Activated naive CD4-positive, alpha-beta T cell (primary cell): Measurements from ENCODE around the gene SLC7A6.
A peak's percentile ranks its signal among the peaks of the same experiment; 100 is the strongest.

Experiments
- DNase-seq, 4 experiments: peaks; one replicate each; lab custom pipeline; 2025; lab: John Stamatoyannopoulos, UW

The SLC7A6 gene

DNA sequence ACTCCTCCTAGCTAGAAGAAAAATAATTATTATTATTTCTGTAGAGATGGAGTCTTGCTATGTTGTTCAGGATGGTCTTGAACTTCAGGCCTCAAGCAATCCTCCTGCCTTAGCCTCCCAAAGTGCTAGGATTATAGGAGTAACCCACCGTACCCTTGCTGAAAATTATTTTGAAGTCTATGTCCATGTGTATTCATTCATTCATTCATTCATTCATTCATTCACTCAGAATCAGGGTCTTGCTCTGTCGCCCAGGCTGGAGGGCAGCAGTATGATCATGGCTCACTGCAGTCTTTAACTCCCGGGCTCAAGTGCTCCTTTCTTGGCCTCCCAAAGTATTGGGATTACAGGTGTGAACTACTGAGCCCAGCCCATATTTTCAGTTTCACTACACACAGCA lies 42.3 kb downstream of the SLC7A6 start:
- DNase-seq, result no peak

DNA sequence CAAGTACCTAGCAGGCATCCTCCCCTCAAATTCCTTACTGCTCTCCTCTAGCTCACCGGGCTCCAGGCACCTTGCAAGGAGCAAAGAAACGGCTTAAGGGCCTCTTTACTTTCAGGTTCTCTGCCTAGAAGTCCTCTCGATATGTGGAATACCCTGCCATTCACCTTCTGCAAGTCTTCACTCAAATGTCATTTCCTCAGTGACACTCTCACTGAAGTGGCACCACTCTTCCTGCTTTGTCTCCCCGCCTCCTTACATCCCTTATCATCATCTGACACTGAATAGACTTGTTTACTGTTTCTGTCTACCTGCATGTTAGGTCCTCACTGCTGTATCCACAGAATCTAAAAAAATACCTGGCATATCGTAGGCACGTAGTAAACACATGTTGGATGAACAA lies 45.5 kb downstream of the SLC7A6 start:
- no peak for DNase-seq

DNA sequence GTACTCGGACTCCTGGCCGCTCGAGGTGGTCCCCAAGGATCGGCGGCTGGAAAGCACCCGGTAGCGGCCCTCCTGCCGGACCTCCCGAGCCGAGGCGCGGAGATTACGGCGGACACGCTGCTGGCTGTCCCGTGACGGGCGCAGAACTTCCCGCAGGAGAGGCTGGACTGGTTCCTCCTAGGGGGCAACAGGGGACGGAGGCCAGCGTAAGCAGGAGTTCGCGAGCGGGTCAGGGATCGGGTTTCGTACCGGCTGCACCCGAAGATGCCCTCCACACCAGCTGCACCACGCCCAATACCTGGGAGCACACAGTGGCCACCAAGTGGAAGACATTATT lies 46.1 kb downstream of the SLC7A6 start:
- no peak for DNase-seq

DNA sequence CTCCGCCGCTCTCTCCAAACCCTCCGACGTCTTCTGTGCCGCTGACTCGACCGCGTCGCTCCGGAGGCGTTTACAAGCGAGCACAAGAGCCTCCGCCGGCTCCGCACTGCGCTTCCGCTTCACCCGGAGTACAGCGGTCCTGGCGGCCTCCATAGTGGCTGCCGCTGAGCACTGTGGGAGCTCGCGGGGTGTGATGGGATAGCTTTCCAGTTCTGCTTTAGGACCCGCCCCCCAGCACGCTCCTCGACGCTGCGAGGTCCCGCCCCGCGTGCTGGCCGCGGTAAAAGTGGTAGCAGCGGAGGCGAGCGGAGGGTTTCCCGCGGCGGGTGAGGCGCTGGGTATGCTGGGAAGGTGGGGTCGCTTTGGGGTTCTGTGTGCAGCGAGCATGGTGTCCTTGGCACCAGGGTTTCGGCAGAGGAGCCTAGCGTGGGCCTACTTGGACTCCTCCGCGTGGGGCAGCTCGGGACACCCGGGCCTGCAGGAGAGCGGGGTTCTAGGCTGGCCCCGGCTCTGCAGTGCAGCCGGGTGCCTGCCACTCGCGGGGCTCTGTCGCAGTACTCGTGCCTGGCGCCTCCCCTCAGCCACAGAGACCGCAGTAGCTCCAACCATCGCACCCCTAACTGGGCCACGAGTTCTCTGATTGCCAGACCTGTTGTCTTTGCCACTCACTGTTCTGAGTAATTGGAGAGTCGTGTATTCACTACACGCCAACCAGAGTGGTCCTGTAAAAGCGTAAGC lies 46.6 kb downstream of the SLC7A6 start, which contains the start of the genes PRMT7 and SLC7A6OS:
PRMT7 (plus strand) TSS at position 246 of the 738 bp plus-strand sequence. CDS start 4,961 bp downstream, outside the sequence.
SLC7A6OS (minus strand) TSS at position 173 of the 738 bp plus-strand sequence; CDS start at position 153, 20 bp downstream.
- peak; percentile 62 to 88 (median 80) for DNase-seq

DNA sequence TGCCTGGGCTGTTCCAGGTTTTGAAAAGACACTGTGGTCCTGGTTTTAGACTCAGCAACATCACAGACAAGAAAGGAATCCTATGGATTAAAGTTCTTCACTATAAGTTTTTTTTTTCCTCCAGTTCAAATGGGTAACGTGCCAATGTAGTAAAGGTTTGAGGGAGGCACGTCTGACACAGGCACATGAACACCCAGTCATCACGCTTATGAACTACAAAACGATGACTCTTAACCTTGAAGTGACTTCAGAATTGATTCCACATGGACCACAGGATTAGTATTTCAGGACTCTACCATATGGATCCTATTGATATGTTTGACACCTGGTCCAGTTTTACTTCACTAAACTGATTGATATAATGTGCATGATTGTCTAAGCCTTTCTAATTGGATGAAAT lies 48.8 kb downstream of the SLC7A6 start:
- DNase-seq, result no peak

DNA sequence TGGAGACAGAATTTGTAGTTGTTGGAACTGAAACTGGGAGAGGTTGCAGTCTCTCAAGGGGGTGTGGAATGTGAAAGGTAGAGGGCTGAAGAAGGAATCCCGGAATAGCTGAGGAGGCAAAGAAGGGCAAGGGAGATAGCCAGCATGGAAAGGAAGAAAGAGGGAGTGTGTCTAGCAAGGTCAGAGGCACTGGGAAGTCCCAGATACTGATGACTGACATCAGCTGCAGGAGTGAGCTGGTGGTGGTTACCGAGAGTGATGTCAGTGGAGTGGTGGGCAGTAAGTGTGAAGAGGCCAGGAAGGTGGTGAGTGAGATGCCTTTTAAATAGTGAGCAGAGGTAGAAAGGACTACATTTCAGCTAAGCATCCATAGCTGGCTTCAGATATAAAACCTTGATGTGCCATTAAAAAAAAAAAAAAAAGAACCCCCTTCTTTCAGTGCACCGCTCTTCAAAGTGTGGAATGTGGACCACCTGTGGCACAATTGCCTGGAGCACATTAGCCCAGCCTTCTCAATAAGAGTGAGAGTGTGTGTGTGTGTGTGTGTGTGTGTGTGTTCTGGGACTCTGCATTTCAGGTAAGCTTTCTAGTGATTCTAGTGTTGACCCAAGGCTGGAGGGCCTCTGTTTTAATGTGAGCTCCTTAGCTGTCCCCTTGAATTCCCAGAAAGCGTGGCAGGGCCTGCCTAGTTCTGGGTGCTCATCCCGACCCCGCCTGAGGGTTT lies 55.0 kb downstream of the SLC7A6 start:
- no peak for DNase-seq

DNA sequence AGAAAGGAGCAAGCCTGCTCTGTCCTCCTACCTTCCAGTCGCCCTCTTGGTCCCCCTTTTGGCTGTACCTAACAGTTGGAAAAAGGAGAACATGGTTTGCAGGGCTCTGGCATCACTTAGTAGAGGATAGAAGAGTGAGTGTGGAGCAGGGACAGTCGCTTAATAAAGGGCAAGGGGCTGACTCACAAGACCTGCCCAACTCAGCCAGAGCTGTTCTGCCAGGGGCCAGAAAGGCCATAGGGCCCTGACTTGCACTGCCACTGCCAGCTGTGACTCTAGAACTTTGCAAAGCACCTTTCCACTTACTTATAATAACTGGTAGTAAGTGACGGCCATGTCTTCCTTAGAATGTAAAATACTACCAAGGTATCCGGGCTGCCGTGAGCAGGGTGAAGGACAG lies 60.0 kb downstream of the SLC7A6 start:
- DNase-seq, result no peak

DNA sequence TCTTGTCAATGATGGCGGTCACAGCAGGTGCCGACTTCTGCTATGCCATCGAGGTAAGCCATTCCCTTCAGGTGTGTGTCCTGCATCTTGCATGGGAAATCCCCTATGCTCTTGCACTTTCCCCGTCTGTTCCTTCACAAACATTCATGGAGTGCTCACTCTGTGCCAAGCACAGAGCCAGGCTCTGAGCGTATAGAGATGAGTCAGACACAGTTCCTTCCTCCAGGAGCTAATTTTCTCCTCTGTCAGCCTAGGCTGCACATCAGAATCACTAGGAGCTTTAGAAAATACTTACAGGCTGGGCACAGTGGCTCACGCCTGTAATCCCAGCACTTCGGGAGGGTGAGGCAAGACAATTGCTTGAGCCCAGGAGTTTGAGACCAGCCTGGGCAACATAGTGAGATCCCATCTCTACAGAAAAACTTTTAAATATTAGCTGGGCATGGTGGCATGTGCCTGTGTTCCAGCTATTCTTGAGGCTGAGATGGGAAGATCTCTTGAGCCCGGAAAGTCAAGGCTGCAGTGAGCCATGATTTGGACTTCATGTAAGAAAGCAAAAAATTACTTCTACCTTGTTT lies 60.5 kb downstream of the SLC7A6 start:
- no peak for DNase-seq

DNA sequence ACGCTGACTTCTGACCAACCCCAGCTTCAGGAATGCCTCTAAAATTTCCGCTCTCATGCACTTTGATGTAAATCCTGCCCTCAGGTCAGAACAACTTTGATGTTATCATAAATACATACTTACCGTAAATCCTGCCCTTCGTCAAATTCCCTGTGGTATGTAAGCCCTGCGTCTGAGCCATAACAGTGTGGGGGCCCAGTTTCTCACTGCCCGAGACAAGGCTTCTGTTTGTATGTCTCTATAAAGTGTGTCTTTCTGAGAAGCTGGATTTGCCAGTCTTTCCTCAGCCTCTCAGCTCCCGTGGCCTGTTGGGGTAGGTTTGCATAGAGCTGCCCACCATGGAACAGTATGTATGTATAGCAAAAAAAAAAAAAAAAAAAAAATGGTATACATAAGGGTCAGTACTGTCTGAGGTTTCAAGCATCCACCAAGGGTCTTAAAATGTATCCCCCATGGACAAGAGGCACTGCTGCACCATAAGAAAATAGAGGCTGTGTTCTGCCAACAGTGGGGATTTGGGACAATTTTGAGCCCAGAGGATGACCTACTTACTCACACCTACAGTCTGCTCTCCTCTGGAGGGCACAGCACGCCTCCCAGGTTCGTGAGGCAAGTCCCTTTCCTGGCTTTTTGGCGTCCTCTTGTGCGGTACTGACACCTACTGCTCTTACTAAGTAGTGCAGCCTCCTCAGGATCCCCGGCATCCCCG lies 64.0 kb downstream of the SLC7A6 start:
- DNase-seq, result peak; percentile 35 to 66 (median 53)

DNA sequence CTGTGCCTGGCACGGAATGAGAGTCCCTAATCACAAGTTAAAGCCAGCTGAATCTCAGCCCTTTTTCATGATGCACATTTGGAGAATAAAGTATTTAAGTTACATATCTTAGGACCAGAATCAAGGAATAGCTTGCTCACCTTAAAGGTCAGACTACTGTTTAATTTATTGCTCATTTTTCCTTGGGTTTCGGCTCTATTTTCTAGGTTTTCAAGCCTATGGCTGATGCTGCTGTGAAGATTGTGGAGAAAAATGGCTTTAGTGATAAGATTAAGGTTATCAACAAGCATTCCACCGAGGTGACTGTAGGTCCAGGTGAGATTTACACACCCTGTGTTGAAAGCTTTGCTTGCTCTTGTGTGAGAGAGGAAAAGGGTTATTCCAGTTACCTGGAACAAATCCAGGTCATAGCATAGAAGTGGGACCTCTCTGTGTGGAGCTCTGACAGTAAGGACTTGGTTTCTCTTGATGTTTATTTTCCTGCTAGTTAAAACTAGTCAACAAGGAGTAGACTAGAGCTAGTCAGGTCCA lies 64.6 kb downstream of the SLC7A6 start:
- DNase-seq, result no peak

DNA sequence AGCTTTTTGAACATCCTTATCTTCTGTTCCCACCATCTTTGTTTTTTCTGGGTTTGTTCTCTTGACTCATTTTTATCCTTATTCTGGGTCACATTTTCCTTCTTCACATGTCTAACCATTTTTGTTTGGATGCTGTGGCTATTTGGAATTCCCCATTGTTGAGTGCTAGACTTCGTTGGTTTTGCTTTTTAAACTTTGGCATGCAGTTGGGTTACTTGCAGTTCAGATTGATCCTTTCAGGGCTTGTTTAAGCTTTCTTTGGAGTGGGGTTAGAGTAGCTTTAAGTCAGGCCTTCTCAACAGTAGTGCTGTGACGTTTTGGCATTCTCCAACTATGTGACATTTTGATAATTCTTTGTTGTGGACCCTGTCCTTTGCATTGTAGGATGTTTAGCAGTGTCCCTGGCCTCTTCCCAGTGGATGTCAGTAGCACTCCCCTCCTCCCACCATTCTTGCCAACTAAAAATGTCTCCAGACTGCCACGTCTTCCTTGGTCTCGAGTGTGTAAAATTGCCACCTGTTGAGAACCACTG lies 67.6 kb downstream of the SLC7A6 start:
- no peak for DNase-seq

DNA sequence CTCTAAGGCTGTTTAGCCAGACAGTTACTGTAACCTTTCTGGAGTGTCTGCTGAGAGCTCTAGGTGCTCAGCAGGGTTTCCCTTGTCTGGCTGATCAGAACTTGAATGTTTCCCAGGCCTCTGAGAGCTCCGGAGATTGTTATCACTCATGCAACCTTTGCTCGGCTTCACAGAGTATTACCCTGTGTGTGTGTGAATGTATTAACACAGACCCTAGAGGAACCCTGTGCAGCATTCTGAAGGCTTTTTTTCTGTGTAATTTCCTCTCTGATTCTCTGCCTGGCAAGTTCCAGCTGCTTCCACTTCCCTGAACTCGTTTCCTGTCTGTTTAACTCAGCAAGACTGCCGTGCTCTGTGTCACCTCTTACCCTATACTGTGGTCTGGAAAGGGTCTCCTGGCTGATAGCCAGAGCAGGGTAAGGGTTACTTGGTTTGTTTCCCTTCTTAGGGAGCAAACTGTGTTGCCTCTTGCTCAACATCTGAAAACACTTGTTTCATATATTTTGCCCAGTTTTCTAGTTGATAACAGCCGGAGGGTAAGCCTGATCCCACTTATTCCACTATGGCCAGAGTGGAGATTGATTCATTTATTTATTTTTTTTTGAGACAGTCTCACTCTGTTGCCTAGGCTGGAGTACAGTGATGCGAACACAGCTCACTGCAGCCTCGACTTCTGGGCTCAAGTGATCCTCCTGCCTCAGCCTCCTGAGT lies 68.2 kb downstream of the SLC7A6 start:
- DNase-seq, result no peak

DNA sequence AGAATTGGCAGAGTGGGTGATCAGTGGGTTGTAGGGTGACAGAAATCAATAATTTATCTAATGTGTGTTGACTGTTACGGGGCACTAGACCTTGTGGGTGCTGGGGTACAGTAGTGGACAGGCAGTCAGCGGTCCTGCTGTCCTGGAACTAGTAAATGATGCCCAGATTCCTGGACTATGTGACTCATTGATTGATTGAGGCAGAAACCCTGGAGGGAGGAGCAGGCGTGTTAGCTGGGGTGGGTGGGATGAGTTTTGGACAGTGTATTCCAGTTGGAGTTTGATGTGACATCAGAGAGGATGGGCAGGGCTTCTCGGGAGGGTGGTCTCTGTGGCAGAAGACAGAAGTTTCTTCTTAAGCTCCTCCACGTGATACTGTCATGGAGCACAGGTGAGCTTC lies 70.8 kb downstream of the SLC7A6 start:
- no peak for DNase-seq

DNA sequence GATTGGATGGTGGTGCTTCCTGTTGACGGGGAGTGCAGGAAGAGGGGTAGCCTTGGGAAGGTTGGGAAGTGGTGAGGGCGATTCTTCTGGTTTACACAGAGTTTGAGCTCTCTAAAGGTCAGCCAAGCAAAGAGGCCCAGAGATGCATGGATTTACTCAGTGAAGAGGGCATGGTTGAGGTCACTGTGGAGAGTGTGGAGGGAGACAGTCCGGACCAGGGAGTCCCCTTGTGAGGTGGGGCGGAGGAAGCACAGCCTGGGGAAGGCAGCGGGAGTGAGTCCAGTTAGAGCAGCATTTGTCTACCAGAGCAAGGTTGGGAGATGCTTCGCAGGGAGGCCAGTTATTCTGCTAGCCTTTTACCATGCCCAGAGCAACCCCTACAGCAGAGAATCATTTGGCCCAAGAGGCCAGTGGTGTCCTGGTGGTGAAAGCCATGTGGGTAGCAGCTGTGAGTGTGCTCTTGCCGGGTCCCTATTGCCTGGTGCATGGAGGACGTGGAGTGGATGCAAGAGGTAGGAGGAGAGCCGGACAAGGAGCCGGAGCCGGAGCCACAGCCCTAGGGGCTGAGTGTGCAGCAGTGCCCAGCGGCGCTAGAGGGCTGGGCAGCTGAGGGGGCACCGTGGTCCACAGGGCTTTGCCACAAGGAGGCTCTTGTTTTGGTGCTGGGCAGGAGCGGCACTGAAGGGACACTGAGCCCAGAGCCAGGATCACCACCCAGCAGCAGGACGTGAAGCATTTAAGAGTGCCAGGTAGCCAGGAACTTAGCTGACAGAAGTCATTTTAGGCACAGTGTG lies 74.2 kb downstream of the SLC7A6 start:
- DNase-seq, result no peak

DNA sequence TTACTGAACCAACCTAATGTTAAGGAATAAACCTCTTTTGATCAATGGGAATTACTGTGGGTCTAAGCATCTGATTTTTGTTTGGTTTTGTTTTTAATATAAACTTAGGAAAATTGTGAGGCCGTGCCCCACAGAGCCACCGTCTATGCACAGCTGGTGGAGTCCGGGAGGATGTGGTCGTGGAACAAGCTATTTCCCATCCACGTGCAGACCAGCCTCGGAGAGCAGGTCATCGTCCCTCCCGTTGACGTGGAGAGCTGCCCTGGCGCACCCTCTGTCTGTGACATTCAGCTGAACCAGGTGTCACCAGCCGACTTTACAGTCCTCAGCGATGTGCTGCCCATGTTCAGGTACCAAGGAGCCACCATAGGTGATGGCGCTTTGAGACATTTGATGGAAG lies 74.9 kb downstream of the SLC7A6 start:
- DNase-seq, result no peak

DNA sequence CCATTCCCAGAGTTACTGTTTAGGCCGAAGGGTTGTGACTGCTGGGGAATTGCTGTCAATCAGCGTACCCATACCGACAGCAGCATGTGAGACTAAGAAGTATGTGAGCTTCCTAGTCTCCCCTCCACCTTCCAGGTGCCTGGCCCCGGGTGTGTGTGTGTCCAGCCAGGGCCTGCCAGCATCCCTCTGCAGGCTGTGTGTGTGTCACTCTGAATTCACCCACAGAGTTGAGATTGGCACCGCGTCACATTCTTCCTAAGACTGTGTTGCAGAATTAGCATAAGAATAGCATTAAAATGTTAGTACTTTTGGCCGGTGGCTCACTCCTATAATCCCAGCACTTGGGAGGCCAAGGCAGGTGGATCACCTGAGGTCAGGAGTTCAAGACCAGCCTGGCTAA lies 78.3 kb downstream of the SLC7A6 start:
- no peak for DNase-seq

DNA sequence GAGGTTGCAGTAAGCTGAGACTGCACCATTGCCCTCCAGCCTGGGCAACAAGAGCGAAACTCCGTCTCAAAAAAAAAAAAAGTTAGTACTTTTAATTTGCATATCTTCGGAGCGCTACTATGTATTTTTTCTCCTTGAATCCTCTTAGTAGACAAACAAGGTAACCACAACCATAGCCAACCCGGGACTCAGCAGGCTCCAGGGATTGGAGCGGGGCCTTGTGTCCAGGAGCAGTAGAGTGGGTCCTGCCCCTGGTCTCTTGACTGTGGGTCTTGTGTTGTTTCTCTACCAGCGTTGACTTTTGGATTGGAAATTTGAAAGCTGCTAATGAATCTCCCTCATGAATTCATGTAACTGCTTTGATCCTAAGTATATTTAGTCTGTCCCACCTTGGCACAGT lies 78.8 kb downstream of the SLC7A6 start:
- DNase-seq, result no peak

DNA sequence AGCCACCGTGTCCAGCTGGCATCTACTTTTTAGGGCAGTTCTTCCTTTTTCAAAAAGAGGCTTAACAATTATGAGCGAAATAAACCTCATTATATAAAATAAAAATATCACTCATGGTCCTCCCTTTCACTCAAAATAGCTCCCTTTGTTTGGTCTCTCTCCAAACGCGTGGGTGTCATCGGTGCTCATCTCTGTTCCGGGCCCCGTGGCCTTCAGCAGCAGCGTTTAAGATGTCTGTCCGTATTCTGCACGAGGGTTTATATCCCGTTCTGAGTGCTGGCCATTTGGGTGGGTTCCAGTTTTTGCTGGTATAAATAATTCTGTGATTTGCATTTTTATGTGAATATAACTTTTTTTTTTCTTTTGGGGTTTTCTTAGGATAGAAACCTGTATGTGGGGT lies 79.9 kb downstream of the SLC7A6 start:
- no peak for DNase-seq

DNA sequence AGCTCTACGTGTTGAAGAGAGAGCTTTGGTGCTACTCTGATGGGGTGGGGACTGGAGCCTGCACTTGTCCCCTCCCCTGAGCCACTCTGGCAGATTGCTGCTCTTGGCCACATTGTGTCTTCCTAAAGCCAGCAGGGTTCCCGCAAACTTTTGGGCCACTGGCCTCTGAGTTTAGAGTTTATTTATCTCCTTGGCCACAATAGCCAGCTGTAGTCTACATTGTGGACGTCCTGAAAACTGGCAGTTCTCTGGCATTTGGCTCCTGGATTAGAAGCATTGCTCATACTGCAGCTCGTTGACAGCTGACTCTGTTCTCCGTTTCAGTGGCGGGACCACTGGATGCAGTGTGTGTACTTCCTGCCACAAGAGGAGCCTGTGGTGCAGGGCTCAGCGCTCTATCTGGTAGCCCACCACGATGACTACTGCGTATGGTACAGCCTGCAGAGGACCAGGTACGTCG lies 81.1 kb downstream of the SLC7A6 start:
- DNase-seq, result no peak

DNA sequence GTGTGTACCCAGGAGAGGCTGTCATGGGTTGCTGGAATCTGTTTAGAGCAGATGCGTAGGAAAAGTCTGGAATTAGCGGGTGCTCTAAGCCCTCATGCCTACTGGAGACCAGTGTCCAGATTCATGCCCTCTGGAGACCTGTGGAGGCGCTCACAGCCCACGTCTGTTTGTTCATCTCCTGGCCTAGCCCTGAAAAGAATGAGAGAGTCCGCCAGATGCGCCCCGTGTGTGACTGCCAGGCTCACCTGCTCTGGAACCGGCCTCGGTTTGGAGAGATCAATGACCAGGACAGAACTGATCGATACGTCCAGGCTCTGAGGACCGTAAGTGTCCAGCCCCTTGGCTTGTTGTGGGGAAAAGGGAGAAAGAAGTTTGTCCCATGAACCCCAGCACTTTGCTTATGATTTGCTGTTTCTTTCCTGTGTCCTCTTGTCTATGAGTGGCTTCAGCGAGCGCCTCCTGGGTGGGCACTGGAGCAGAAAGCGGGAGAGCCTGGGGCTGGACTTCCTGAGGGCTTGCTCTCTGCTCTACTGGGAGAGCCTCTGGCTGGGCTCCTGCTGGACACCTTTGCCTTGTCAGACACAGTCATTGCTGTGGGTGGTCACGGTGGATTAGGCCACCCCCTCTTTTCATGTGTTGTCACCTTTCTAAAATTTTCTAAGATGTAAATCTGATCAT lies 81.8 kb downstream of the SLC7A6 start:
- no peak for DNase-seq
